ENCODE results near the gene QRSL1.

GRCh38 chr6:106714281-106714680, 84.9 kb downstream of the QRSL1 start:
- TF ChIP-seq JUNB (IDR thresholded peaks at IDR 0.05; ENCODE audit: unreplicated experiment) (no peak), CTCF (conservative IDR thresholded peaks at IDR 0.05; ENCODE audit: low read depth in 2 of 2) (no peak), POLR2AphosphoS5 (IDR thresholded peaks at IDR 0.05; ENCODE audit: low read depth) (no peak)
